Hepatocyte (in vitro differentiated cells): ENCODE measurements around the gene CABP4.

Experiments used
- CTCF ChIP-seq: fragments of 200-600 bp; sonication (generic); IDR thresholded peaks from 2 replicates; pipeline ENCODE4 v1.5.1; 2016; ENCODE audit warnings: antibody characterized with exemption, mild to moderate bottlenecking; ENCODE audit not compliant: poor library complexity
- EZH2phosphoT487 ChIP-seq: fragments of 200-600 bp; sonication (generic); IDR thresholded peaks from one replicate; pipeline ENCODE4 v1.6.1; 2018; ENCODE audit warnings: antibody characterized with exemption, mild to moderate bottlenecking, low read depth, moderate library complexity; ENCODE audit not compliant: unreplicated experiment, severe bottlenecking

- TF ChIP-seq CTCF (no peak), EZH2phosphoT487 (no peak)
Measured at GRCh38 chr11:67413266-67413849, 41.8 kb upstream of the CABP4 start.
